Measurements from ENCODE around the gene DYNLRB1.
"Not testable (repeated sequence)": the region's sequence is repeated elsewhere in the genome, so short reads cannot be mapped to it uniquely, and the experiment has no call there.

The DYNLRB1 gene

GRCh38 chr20:34491932-34492509, 24.2 kb upstream of the DYNLRB1 start:
- no peak overlapping the region for H3K27ac ChIP-seq (ENCODE audit: low read length)
- H3K27me3 ChIP-seq (ENCODE audit: low read depth, low read length) = no peaks in the 10 kb centered on the region
- H3K36me3 ChIP-seq (ENCODE audit: control insufficient read depth in 1 of 2, insufficient read depth in 2 of 2, low read length in 2 of 2) = peaks cover 39 to 56% of the 10 kb centered on the region in 2 donors
- H3K4me1 ChIP-seq (ENCODE audit: control insufficient read depth in 1 of 2, insufficient read depth in 2 of 2, low read length in 2 of 2) = no peaks in the 10 kb centered on the region
- no peak overlapping the region for H3K4me3 ChIP-seq (ENCODE audit: low read depth in 1 of 2, low read length in 2 of 2)
- no peaks in the 10 kb centered on the region for H3K9me3 ChIP-seq (ENCODE audit: control insufficient read depth in 1 of 2, low read length in 2 of 2)

DNA sequence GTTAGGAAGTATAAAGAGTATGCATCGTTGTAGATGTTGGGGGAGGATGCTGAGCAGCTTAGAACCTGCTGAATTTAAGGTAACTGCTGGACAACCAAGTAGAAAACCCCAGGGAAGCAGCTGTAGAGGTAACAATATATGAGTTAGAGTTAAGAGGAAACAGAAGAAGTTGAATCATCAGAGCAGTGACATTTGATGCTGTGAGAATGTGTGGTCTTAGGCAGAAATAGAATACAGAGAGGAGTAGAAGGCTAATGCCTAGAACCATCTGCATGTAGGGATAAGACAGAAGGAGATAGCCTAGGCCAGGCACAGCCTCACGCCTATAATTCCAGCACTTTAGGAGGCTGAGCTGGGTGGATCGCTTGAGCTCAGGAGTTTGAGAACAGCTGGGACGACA, 22.6 kb upstream of the DYNLRB1 start:
- Histone ChIP-seq H3K27me3 (ENCODE audit: low read depth, low read length) (no peaks in the 10 kb centered on the region), H3K27ac (ENCODE audit: low read length) (no peak overlapping the region), H3K9me3 (ENCODE audit: control insufficient read depth in 1 of 2, low read length in 2 of 2) (peaks cover 0 to 5% of the 10 kb centered on the region in 2 donors), H3K36me3 (ENCODE audit: control insufficient read depth in 1 of 2, insufficient read depth in 2 of 2, low read length in 2 of 2) (peaks cover 39 to 66% of the 10 kb centered on the region in 2 donors), H3K4me1 (ENCODE audit: control insufficient read depth in 1 of 2, insufficient read depth in 2 of 2, low read length in 2 of 2) (no peaks in the 10 kb centered on the region), H3K4me3 (ENCODE audit: low read depth in 1 of 2, low read length in 2 of 2) (no peak overlapping the region)

DNA sequence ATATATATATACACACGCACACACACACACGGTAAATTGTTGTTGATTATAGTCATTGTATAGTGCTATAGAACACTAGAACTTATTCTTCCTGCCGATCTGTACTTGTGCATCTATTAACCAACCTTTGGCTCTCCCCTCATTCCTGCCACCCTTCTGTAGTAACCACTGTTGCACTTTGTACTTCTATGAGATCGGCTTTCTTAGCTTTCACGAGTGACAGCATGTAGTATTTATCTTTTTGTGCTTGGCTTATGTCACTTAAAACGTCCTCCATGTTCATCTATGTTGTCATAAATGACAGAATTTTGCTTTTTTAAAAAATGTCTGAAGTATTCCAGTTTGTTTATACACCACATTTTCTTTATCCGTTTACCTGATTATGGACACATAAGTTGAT, 20.9 kb upstream of the DYNLRB1 start:
- Histone ChIP-seq H3K4me1 (ENCODE audit: control insufficient read depth in 1 of 2, insufficient read depth in 2 of 2, low read length in 2 of 2) (no peaks in the 10 kb centered on the region), H3K27me3 (ENCODE audit: low read depth, low read length) (no peaks in the 10 kb centered on the region), H3K9me3 (ENCODE audit: control insufficient read depth in 1 of 2, low read length in 2 of 2) (peaks cover 0 to 5% of the 10 kb centered on the region in 2 donors), H3K36me3 (ENCODE audit: control insufficient read depth in 1 of 2, insufficient read depth in 2 of 2, low read length in 2 of 2) (peaks cover 27 to 54% of the 10 kb centered on the region in 2 donors), H3K4me3 (ENCODE audit: low read depth in 1 of 2, low read length in 2 of 2) (no peak overlapping the region), H3K27ac (ENCODE audit: low read length) (no peak overlapping the region)

DNA sequence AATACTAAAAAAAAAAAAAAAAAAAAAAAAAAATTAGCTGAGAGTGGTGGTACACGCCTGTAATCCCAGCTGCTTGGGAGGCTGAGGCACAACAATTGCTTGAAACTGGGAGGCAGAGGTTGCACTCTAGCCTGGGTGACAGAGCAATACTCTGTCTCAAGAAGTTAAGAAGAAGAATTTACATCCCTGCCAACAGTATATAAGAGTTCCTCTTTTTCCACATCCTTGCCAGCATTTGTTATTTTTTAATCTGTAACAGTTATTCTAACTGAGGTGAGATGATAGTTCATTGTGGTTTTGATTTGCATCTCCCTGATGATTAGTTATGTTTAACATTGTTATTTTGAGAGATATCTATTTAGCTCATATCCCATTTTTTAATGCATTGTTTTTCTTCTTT, 20.3 kb upstream of the DYNLRB1 start:
- peaks cover 20 to 54% of the 10 kb centered on the region in 2 donors for H3K36me3 ChIP-seq (ENCODE audit: control insufficient read depth in 1 of 2, insufficient read depth in 2 of 2, low read length in 2 of 2)
- H3K27ac ChIP-seq (ENCODE audit: low read length) = no peak overlapping the region
- H3K4me1 ChIP-seq (ENCODE audit: control insufficient read depth in 1 of 2, insufficient read depth in 2 of 2, low read length in 2 of 2) = no peaks in the 10 kb centered on the region
- H3K27me3 ChIP-seq (ENCODE audit: low read depth, low read length) = no peaks in the 10 kb centered on the region
- H3K9me3 ChIP-seq (ENCODE audit: control insufficient read depth in 1 of 2, low read length in 2 of 2) = peaks cover 3 to 5% of the 10 kb centered on the region in 2 donors
- no peak overlapping the region for H3K4me3 ChIP-seq (ENCODE audit: low read depth in 1 of 2, low read length in 2 of 2)

GRCh38 chr20:34497596-34497995, 18.6 kb upstream of the DYNLRB1 start:
- peaks cover 18 to 49% of the 10 kb centered on the region in 2 donors for H3K36me3 ChIP-seq (ENCODE audit: control insufficient read depth in 1 of 2, insufficient read depth in 2 of 2, low read length in 2 of 2)
- not testable (repeated sequence) for H3K27ac ChIP-seq (ENCODE audit: low read length); H3K4me3 ChIP-seq (ENCODE audit: low read depth in 1 of 2, low read length in 2 of 2); H3K27me3 ChIP-seq (ENCODE audit: low read depth, low read length); H3K9me3 ChIP-seq (ENCODE audit: control insufficient read depth in 1 of 2, low read length in 2 of 2); H3K4me1 ChIP-seq (ENCODE audit: control insufficient read depth in 1 of 2, insufficient read depth in 2 of 2, low read length in 2 of 2)

DNA sequence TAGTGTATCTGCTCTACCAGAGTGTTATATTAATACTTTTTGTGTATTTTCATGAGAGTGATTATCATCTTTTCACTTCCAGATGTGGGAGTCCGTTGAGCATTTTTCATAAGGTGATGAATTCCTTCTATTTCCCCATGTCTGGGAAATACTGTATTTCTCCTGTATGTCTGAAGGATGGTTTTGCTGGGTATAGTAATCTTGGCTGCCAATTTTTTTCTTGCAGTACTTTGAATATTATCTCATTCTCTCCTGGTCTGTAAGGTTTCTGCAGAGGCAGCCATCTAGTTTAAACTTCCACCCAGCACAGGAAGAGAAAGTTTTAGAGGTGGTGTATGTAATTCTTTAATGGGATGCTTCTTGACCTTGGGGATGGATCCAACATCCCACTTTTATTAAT, 15.4 kb upstream of the DYNLRB1 start:
- Histone ChIP-seq H3K4me1 (ENCODE audit: control insufficient read depth in 1 of 2, insufficient read depth in 2 of 2, low read length in 2 of 2) (no peaks in the 10 kb centered on the region), H3K27ac (ENCODE audit: low read length) (no peak overlapping the region), H3K36me3 (ENCODE audit: control insufficient read depth in 1 of 2, insufficient read depth in 2 of 2, low read length in 2 of 2) (peaks cover 11 to 41% of the 10 kb centered on the region in 2 donors), H3K27me3 (ENCODE audit: low read depth, low read length) (no peaks in the 10 kb centered on the region), H3K9me3 (ENCODE audit: control insufficient read depth in 1 of 2, low read length in 2 of 2) (peaks cover 4 to 5% of the 10 kb centered on the region in 2 donors), H3K4me3 (ENCODE audit: low read depth in 1 of 2, low read length in 2 of 2) (no peak overlapping the region)

DNA sequence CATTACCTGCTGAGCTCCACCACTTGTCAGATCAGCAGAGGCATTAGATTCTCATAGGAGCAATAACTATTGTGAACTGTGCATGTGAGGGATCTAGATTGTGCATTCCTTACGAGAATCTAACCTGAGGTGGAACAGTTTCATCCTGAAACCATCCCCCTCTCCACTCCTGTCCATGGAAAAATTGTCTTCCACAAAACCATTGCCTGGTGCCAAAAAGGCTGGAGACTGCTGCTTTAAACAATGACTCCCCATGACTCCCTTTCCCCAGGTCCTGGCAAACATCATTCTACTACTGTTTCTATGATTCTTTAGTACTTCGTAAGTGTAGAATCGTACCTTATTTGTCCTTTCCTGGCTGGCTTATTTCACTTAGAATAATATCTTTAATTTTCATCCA, 9.7 kb upstream of the DYNLRB1 start:
- H3K36me3 ChIP-seq (ENCODE audit: control insufficient read depth in 1 of 2, insufficient read depth in 2 of 2, low read length in 2 of 2) = peaks cover 24 to 34% of the 10 kb centered on the region in 2 donors
- no peak overlapping the region for H3K27ac ChIP-seq (ENCODE audit: low read length)
- H3K4me1 ChIP-seq (ENCODE audit: control insufficient read depth in 1 of 2, insufficient read depth in 2 of 2, low read length in 2 of 2) = peaks cover 0 to 7% of the 10 kb centered on the region in 2 donors
- H3K9me3 ChIP-seq (ENCODE audit: control insufficient read depth in 1 of 2, low read length in 2 of 2) = no peaks in the 10 kb centered on the region
- no peaks in the 10 kb centered on the region for H3K27me3 ChIP-seq (ENCODE audit: low read depth, low read length)
- H3K4me3 ChIP-seq (ENCODE audit: low read depth in 1 of 2, low read length in 2 of 2) = no peak overlapping the region

DNA sequence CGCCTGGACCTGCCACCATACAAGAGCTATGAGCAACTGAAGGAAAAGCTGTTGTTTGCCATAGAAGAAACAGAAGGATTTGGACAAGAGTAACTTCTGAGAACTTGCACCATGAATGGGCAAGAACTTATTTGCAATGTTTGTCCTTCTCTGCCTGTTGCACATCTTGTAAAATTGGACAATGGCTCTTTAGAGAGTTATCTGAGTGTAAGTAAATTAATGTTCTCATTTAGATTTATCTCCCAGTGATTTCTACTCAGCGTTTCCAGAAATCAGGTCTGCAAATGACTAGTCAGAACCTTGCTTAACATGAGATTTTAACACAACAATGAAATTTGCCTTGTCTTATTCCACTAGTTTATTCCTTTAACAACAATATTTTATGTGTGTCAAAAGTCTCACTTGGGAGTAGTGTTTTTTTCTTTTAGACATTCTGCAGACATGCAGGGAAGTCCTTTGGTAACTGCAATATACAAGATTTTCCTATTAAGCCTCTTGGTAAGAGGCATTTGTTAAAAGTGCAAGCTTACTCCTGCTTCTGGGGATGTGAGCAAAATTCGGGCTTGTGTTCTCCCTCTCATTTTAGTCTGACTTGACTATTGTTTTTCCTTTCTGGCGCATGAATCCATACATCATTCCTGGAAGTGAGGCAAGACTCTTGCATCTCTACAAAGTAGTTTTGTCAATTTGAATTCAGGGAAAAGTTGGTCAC, 8.4 kb upstream of the DYNLRB1 start:
- Histone ChIP-seq H3K27ac (ENCODE audit: low read length) (no peak overlapping the region), H3K36me3 (ENCODE audit: control insufficient read depth in 1 of 2, insufficient read depth in 2 of 2, low read length in 2 of 2) (peaks cover 20 to 31% of the 10 kb centered on the region in 2 donors), H3K27me3 (ENCODE audit: low read depth, low read length) (no peaks in the 10 kb centered on the region)

GRCh38 chr20:34510575-34510974, 5.6 kb upstream of the DYNLRB1 start:
- Histone ChIP-seq H3K4me3 (ENCODE audit: low read depth in 1 of 2, low read length in 2 of 2) (no peak overlapping the region), H3K4me1 (ENCODE audit: control insufficient read depth in 1 of 2, insufficient read depth in 2 of 2, low read length in 2 of 2) (peaks cover 6 to 13% of the 10 kb centered on the region in 2 donors), H3K9me3 (ENCODE audit: control insufficient read depth in 1 of 2, low read length in 2 of 2) (no peaks in the 10 kb centered on the region), H3K36me3 (ENCODE audit: control insufficient read depth in 1 of 2, insufficient read depth in 2 of 2, low read length in 2 of 2) (peaks cover 14 to 23% of the 10 kb centered on the region in 2 donors), H3K27ac (ENCODE audit: low read length) (no peak overlapping the region), H3K27me3 (ENCODE audit: low read depth, low read length) (no peaks in the 10 kb centered on the region)

More for the DNA sequence above, 8.4 kb upstream of the DYNLRB1 start:
- H3K9me3 ChIP-seq (ENCODE audit: control insufficient read depth in 1 of 2, low read length in 2 of 2) = no peaks in the 10 kb centered on the region
- no peak overlapping the region for H3K4me3 ChIP-seq (ENCODE audit: low read depth in 1 of 2, low read length in 2 of 2)
- H3K4me1 ChIP-seq (ENCODE audit: control insufficient read depth in 1 of 2, insufficient read depth in 2 of 2, low read length in 2 of 2) = peaks cover 0 to 7% of the 10 kb centered on the region in 2 donors

- Histone ChIP-seq H3K4me1 (ENCODE audit: control insufficient read depth in 1 of 2, insufficient read depth in 2 of 2, low read length in 2 of 2) (peaks cover 6 to 11% of the 10 kb centered on the region in 2 donors), H3K36me3 (ENCODE audit: control insufficient read depth in 1 of 2, insufficient read depth in 2 of 2, low read length in 2 of 2) (peaks cover 16% of the 10 kb centered on the region in 2 donors), H3K4me3 (ENCODE audit: low read depth in 1 of 2, low read length in 2 of 2) (no peak overlapping the region), H3K9me3 (ENCODE audit: control insufficient read depth in 1 of 2, low read length in 2 of 2) (no peaks in the 10 kb centered on the region), H3K27me3 (ENCODE audit: low read depth, low read length) (no peaks in the 10 kb centered on the region), H3K27ac (ENCODE audit: low read length) (no peak overlapping the region)
These were observed 4.3 kb upstream of the DYNLRB1 start for GRCh38 chr20:34511891-34512265.

GRCh38 chr20:34512266-34512954, 3.8 kb upstream of the DYNLRB1 start:
- no peaks in the 10 kb centered on the region for H3K9me3 ChIP-seq (ENCODE audit: control insufficient read depth in 1 of 2, low read length in 2 of 2)
- no peak overlapping the region for H3K4me3 ChIP-seq (ENCODE audit: low read depth in 1 of 2, low read length in 2 of 2)
- H3K27me3 ChIP-seq (ENCODE audit: low read depth, low read length) = no peaks in the 10 kb centered on the region
- peaks cover 16% of the 10 kb centered on the region in 2 donors for H3K36me3 ChIP-seq (ENCODE audit: control insufficient read depth in 1 of 2, insufficient read depth in 2 of 2, low read length in 2 of 2)
- no peak overlapping the region for H3K27ac ChIP-seq (ENCODE audit: low read length)
- peaks cover 6 to 14% of the 10 kb centered on the region in 2 donors for H3K4me1 ChIP-seq (ENCODE audit: control insufficient read depth in 1 of 2, insufficient read depth in 2 of 2, low read length in 2 of 2)

All from muscle layer of duodenum (tissue), 2 donors.